Activated T-cell treated with anti-CD3 and anti-CD28 coated beads for 24 hours (primary cell): Measurements from ENCODE around the gene IL1RAPL2.

Experiments
- DNase-seq: peaks from one replicate; pipeline ENCODE4 v3.0.0-alpha.2; 2020; ENCODE audit warnings: low read depth

IL1RAPL2 gene

GRCh38 chrX:105816517-105816916 is 1250.5 kb downstream of the IL1RAPL2 start:
- DNase-seq: no peak
